Measurements from ENCODE around the gene PLEKHM2.

- TF ChIP-seq ZNF274 (IDR thresholded peaks at IDR 0.05; ENCODE audit: low read depth, low read length) (no peak), YY1 (IDR thresholded peaks at IDR 0.05; ENCODE audit: insufficient read depth, insufficient read length) (no peak)
Measured at GRCh38 chr1:15732686-15733081, 48.6 kb downstream of the PLEKHM2 start.
